CD14-positive monocyte (primary cell): Measurements from ENCODE around the gene GDA. TPM values are rescaled to one million over a fixed set of nuclear protein-coding genes. Genes with fewer than 3 reads are reported as not detected.

Experiments used
- DNase-seq, 3 donors: peaks; one replicate each; pipeline ENCODE4 v3.0.0-alpha.2; 2011 to 2022
- H2AFZ ChIP-seq: 2 replicates; pipeline ENCODE4 v1.6.0; 2012; ENCODE audit warnings: mild to moderate bottlenecking, low read depth, low read length, inconsistent platforms; ENCODE audit not compliant: insufficient read depth, poor library complexity, severe bottlenecking
- H3K27ac ChIP-seq, 2 donors: 1 replicate in 1 of 2; 2 replicates in 1 of 2; pipeline ENCODE4 v1.5.1; 2012 to 2013; ENCODE audit warnings: low read length in 2 of 2, control low read depth in 1 of 2, inconsistent platforms in 1 of 2, low read depth in 1 of 2, mild to moderate bottlenecking in 1 of 2
- H3K27me3 ChIP-seq, 2 donors: one replicate each; pipeline versions ENCODE4 v1.6.0 to v1.6.1; 2011 to 2013; ENCODE audit warnings: low read length in 2 of 2; ENCODE audit not compliant: control insufficient read depth in 2 of 2, insufficient read depth in 2 of 2
- H3K36me3 ChIP-seq, 2 donors: replicated peaks in 1 of 2; 1 replicate in 1 of 2; 2 replicates in 1 of 2; pipeline versions ENCODE4 v1.5.1 to v1.6.1; 2012 to 2013; ENCODE audit warnings: low read length in 2 of 2, control low read depth in 1 of 2, inconsistent platforms in 1 of 2, mild to moderate bottlenecking in 1 of 2; ENCODE audit not compliant: insufficient read depth in 2 of 2, control insufficient read depth in 1 of 2
- H3K4me1 ChIP-seq, 2 donors: 1 replicate in 1 of 2; 2 replicates in 1 of 2; pipeline versions ENCODE4 v1.5.1 to v1.6.1; 2012 to 2013; ENCODE audit warnings: low read length in 2 of 2, control low read depth in 1 of 2, inconsistent platforms in 1 of 2, mild to moderate bottlenecking in 1 of 2, moderate library complexity in 1 of 2; ENCODE audit not compliant: insufficient read depth in 2 of 2, control insufficient read depth in 1 of 2
- H3K4me2 ChIP-seq: replicated peaks from 2 replicates; pipeline ENCODE3; 2012; ENCODE audit warnings: low read length, moderate library complexity, mild to moderate bottlenecking; ENCODE audit not compliant: poor library complexity, severe bottlenecking; ENCODE audit errors: extremely low read depth
- H3K4me3 ChIP-seq, 3 experiments: fragments of 200-600 bp in 1 of 3; sonication (generic) in 1 of 3; replicated peaks in 1 of 3; 1 replicate in 2 of 3; 2 replicates in 1 of 3; pipeline ENCODE4 v1.5.1; 2011 to 2013; ENCODE audit warnings: low read length in 3 of 3, mild to moderate bottlenecking in 3 of 3, control low read depth in 2 of 3, low read depth in 2 of 3, inconsistent platforms in 1 of 3, moderate library complexity in 1 of 3
- H3K79me2 ChIP-seq: 2 replicates; pipeline ENCODE4 v1.6.0; 2012; ENCODE audit warnings: mild to moderate bottlenecking, control low read depth, inconsistent platforms, low read length, moderate library complexity; ENCODE audit not compliant: insufficient read depth
- H3K9ac ChIP-seq: 2 replicates; pipeline ENCODE4 v1.6.0; 2017; ENCODE audit warnings: low read length, mild to moderate bottlenecking; ENCODE audit not compliant: insufficient read depth, poor library complexity, severe bottlenecking
- H3K9me3 ChIP-seq, 2 donors: replicated peaks in 1 of 2; 1 replicate in 1 of 2; 2 replicates in 1 of 2; pipeline versions ENCODE4 v1.5.1 to v1.6.1; 2012 to 2013; ENCODE audit warnings: low read length in 2 of 2, control low read depth in 1 of 2; ENCODE audit not compliant: control insufficient read depth in 1 of 2, insufficient read depth in 1 of 2
- H4K20me1 ChIP-seq: 2 replicates; pipeline ENCODE4 v1.6.0; 2012; ENCODE audit warnings: mild to moderate bottlenecking, low read length, control low read depth, moderate library complexity; ENCODE audit not compliant: insufficient read depth
- H3K27ac Mint-ChIP-seq, 7 donors: one replicate each; pipeline ENCODE4 v1.8.0; 2020; ENCODE audit warnings: mild to moderate bottlenecking in 7 of 7, mixed read lengths in 7 of 7, moderate library complexity in 6 of 7, inconsistent platforms in 2 of 7
- H3K27me3 Mint-ChIP-seq, 3 donors: one replicate each; pipeline ENCODE4 v1.8.0; 2021 to 2022; ENCODE audit warnings: low read depth in 3 of 3, mild to moderate bottlenecking in 3 of 3, mixed read lengths in 3 of 3, moderate library complexity in 3 of 3, inconsistent platforms in 1 of 3
- H3K36me3 Mint-ChIP-seq, 2 donors: one replicate each; pipeline ENCODE4 v1.8.0; 2020; ENCODE audit warnings: mixed read lengths in 2 of 2, inconsistent platforms in 1 of 2, mild to moderate bottlenecking in 1 of 2
- H3K4me1 Mint-ChIP-seq: one replicate; pipeline ENCODE4 v1.8.0; 2020; ENCODE audit warnings: mild to moderate bottlenecking, mixed read lengths
- H3K4me3 Mint-ChIP-seq, 2 donors: one replicate each; pipeline ENCODE4 v1.8.0; 2020; ENCODE audit warnings: mild to moderate bottlenecking in 2 of 2, mixed read lengths in 2 of 2, moderate library complexity in 1 of 2
- H3K9me3 Mint-ChIP-seq, 7 donors: one replicate each; pipeline ENCODE4 v1.8.0; 2020 to 2022; ENCODE audit warnings: mixed read lengths in 7 of 7, mild to moderate bottlenecking in 6 of 7, moderate library complexity in 6 of 7, inconsistent platforms in 2 of 7
- WGBS: methylation state at CpG from one replicate; pipeline ENCODE4 v1.1.5; 2013; ENCODE audit warnings: missing lambda C conversion rate; ENCODE audit not compliant: insufficient coverage; 5-methylcytosine and 5-hydroxymethylcytosine counted together
- intact Hi-C, 2 donors: fragments of 100-400 bp; cut with micrococcal nuclease; formaldehyde crosslinking; loops; one replicate each; pipeline versions ENCODE4 v1.15.0 to v1.15.1; 2023
- polyA plus RNA-seq, 3 donors: library from polyadenylated mRNA; depleted of rRNA in 1 of 3; unstranded in 2 of 3; stranded (reverse) in 1 of 3; fragments of 300-500 nt in 2 of 3; fragments of >200 nt in 1 of 3; fragmentation: Illumina TruSeq in 2 of 3; gene quantifications; 1 replicate in 2 of 3; 2 replicates in 1 of 3; pipeline ENCODE4 v1.2.3, GENCODE V29; 2012 to 2021
- TF ChIP-seq, protein P1 (sequence below): fragments of 200-600 bp; IDR thresholded peaks from one replicate; pipeline ENCODE4 v1.8.0; 2022; ENCODE audit warnings: antibody characterized with exemption, mild to moderate bottlenecking

Gene GDA
- polyA plus RNA-seq, 3 donors, result not detected

GRCh38 chr9:72228282-72228681, 79.0 kb downstream of the GDA start:
- TF ChIP-seq, protein P1, sequence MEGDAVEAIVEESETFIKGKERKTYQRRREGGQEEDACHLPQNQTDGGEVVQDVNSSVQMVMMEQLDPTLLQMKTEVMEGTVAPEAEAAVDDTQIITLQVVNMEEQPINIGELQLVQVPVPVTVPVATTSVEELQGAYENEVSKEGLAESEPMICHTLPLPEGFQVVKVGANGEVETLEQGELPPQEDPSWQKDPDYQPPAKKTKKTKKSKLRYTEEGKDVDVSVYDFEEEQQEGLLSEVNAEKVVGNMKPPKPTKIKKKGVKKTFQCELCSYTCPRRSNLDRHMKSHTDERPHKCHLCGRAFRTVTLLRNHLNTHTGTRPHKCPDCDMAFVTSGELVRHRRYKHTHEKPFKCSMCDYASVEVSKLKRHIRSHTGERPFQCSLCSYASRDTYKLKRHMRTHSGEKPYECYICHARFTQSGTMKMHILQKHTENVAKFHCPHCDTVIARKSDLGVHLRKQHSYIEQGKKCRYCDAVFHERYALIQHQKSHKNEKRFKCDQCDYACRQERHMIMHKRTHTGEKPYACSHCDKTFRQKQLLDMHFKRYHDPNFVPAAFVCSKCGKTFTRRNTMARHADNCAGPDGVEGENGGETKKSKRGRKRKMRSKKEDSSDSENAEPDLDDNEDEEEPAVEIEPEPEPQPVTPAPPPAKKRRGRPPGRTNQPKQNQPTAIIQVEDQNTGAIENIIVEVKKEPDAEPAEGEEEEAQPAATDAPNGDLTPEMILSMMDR, result no peak
- peaks cover 3 to 6% (median 4%) of the 10 kb centered on the region in 3 donors for H3K27me3 Mint-ChIP-seq
- Histone ChIP-seq H3K9me3 (no peaks in the 10 kb centered on the region), H3K36me3 (no peaks in the 10 kb centered on the region), H3K27ac (no peak overlapping the region), H3K4me2 (no peak overlapping the region), H3K4me1 (no peaks in the 10 kb centered on the region), H3K4me3 (no peak overlapping the region), H2AFZ (no peak overlapping the region), H4K20me1 (no peaks in the 10 kb centered on the region), H3K27me3 (no peaks in the 10 kb centered on the region), H3K79me2 (no peaks in the 10 kb centered on the region), H3K9ac (no peak overlapping the region)
- WGBS, result no CpG with 5 or more reads among the region's 3 CpGs
- peaks cover 0 to 3% (median 0%) of the 10 kb centered on the region in 7 donors for H3K9me3 Mint-ChIP-seq
- H3K4me1 Mint-ChIP-seq, result no peaks in the 10 kb centered on the region
- intact Hi-C loops, result no loop called here
- DNase-seq, result no peak
- no peak overlapping the region for H3K27ac Mint-ChIP-seq
- H3K4me3 Mint-ChIP-seq, result no peak overlapping the region
- H3K36me3 Mint-ChIP-seq, result no peaks in the 10 kb centered on the region

- H3K9me3 Mint-ChIP-seq, result peaks cover 0 to 1% (median 0%) of the 10 kb centered on the region in 7 donors
- no CpG with 5 or more reads among the region's 3 CpGs for WGBS
- H3K36me3 Mint-ChIP-seq, result no peaks in the 10 kb centered on the region
- no peaks in the 10 kb centered on the region for H3K4me1 ChIP-seq
- H4K20me1 ChIP-seq, result no peaks in the 10 kb centered on the region
- no peak overlapping the region for H3K27ac Mint-ChIP-seq
- H3K4me1 Mint-ChIP-seq, result no peaks in the 10 kb centered on the region
- H3K36me3 ChIP-seq, result no peaks in the 10 kb centered on the region
- peaks cover 1 to 6% (median 3%) of the 10 kb centered on the region in 3 donors for H3K27me3 Mint-ChIP-seq
- no peak overlapping the region for H3K4me3 ChIP-seq
- no peaks in the 10 kb centered on the region for H3K27me3 ChIP-seq
- H3K9me3 ChIP-seq, result no peaks in the 10 kb centered on the region
- no peak overlapping the region for H3K9ac ChIP-seq
- H3K4me3 Mint-ChIP-seq, result no peak overlapping the region
- TF ChIP-seq, protein P1, result no peak
- H2AFZ ChIP-seq, result no peak overlapping the region
- no peak for DNase-seq
- no peak overlapping the region for H3K4me2 ChIP-seq
- H3K79me2 ChIP-seq, result no peaks in the 10 kb centered on the region
- intact Hi-C loops, result no loop called here
- H3K27ac ChIP-seq, result no peak overlapping the region
These were observed 83.5 kb downstream of the GDA start for GRCh38 chr9:72232778-72233177.
